K562 (cell line): ENCODE results near the gene ACTR3. TPM values are rescaled to one million over a fixed set of nuclear protein-coding genes. Genes with fewer than 3 reads are reported as not detected.
A peak's percentile ranks its signal among the peaks of the same experiment; 100 is the strongest.

ENCODE experiments used
- ATF3 ChIP-seq, 2 experiments: fragments of 450-650 bp in 1 of 2; sonication (generic) in 1 of 2; formaldehyde crosslinking in 1 of 2; IDR thresholded peaks in 1 of 2; conservative IDR thresholded peaks in 1 of 2; 2 replicates each; pipeline versions ENCODE4 v1.6.1 to v1.8.1; 2016 to 2023; ENCODE audit warnings: mild to moderate bottlenecking in 2 of 2, moderate library complexity in 2 of 2, inconsistent platforms in 1 of 2, missing genetic modification reagents in 1 of 2
- CBX3 ChIP-seq, 2 experiments: IDR thresholded peaks; 1 replicate in 1 of 2; 2 replicates in 1 of 2; pipeline ENCODE4 v1.6.1; 2012; ENCODE audit warnings: inconsistent platforms in 2 of 2, low read length in 2 of 2, borderline replicate concordance in 1 of 2, control low read depth in 1 of 2
- CBX5 ChIP-seq: IDR thresholded peaks from 2 replicates; pipeline ENCODE4 v1.6.1; 2014; ENCODE audit warnings: low read depth, borderline replicate concordance
- ETV1 ChIP-seq: fragments of 450-650 bp; conservative IDR thresholded peaks from 2 replicates; pipeline ENCODE4 v1.6.1; 2016; ENCODE audit warnings: missing genetic modification characterization, control low read depth, low read depth, missing compliant biosample characterization
- FOXM1 ChIP-seq, 2 experiments: fragments of 450-650 bp in 1 of 2; sonication (generic) in 1 of 2; formaldehyde crosslinking in 1 of 2; IDR thresholded peaks; 2 replicates each; pipeline versions ENCODE4 v1.6.1 to v1.9.0; 2017 to 2022; ENCODE audit warnings: low read depth in 2 of 2, mild to moderate bottlenecking in 2 of 2, missing genetic modification reagents in 1 of 2, moderate library complexity in 1 of 2
- GABPB1 ChIP-seq: sonication (generic); formaldehyde crosslinking; IDR thresholded peaks from 2 replicates; pipeline ENCODE4 v1.8.0; 2022; ENCODE audit warnings: mild to moderate bottlenecking, missing genetic modification reagents
- KAT7 ChIP-seq: sonication (generic); formaldehyde crosslinking; IDR thresholded peaks from 2 replicates; pipeline ENCODE4 v1.8.0; 2022; ENCODE audit warnings: missing genetic modification reagents, mild to moderate bottlenecking, borderline replicate concordance
- MAFG ChIP-seq: fragments of 450-650 bp; conservative IDR thresholded peaks from 2 replicates; pipeline ENCODE4 v1.6.1; 2016; ENCODE audit warnings: missing genetic modification characterization, missing compliant biosample characterization
- MECOM ChIP-seq: fragments of 250-450 bp; sonication (Bioruptor Pico); IDR thresholded peaks from 2 replicates; pipeline ENCODE4 v1.8.0; 2022; ENCODE audit warnings: inconsistent platforms
- OTX1 ChIP-seq: fragments of 450-650 bp; formaldehyde crosslinking; IDR thresholded peaks from 2 replicates; pipeline ENCODE4 v1.4.0; 2022; ENCODE audit warnings: mild to moderate bottlenecking
- POLR2H ChIP-seq: IDR thresholded peaks from 2 replicates; pipeline ENCODE4 v1.6.1; 2016; ENCODE audit warnings: missing genetic modification characterization, low read depth, mild to moderate bottlenecking, control low read depth, missing compliant biosample characterization, moderate library complexity
- TARDBP ChIP-seq: fragments of 450-650 bp; IDR thresholded peaks from 2 replicates; pipeline ENCODE4 v1.6.1; 2016
- ZKSCAN3 ChIP-seq: fragments of 250-450 bp; sonication (Bioruptor Pico); IDR thresholded peaks from 2 replicates; pipeline ENCODE4 v1.4.0; 2020
- polyA plus RNA-seq, 8 experiments: library from polyadenylated mRNA; depleted of rRNA in 4 of 8; stranded (reverse) in 5 of 8; unstranded in 3 of 8; fragments of >200 nt; fragmentation: Nextera tagmentation in 2 of 8; fragmentation: Illumina TruSeq in 1 of 8; extraction: Ambion mirVana in 2 of 8; extraction: Trizol in 1 of 8; gene quantifications; 2 replicates each; pipeline versions ENCODE4 v1.2.1 to v1.2.3, GENCODE V29; 2011 to 2014; ENCODE audit warnings: inconsistent platforms in 1 of 8, missing spikeins in 1 of 8
- total RNA-seq, 7 experiments: library from RNA; depleted of rRNA in 6 of 7; stranded (reverse); fragments of >200 nt in 6 of 7; fragmentation: Illumina TruSeq in 2 of 7; extraction: Trizol in 2 of 7; gene quantifications; 2 replicates each; pipeline versions ENCODE4 v1.2.1 to v1.2.3, GENCODE V29; 2011 to 2021; ENCODE audit warnings: low replicate concordance in 1 of 7
- TF ChIP-seq, protein P1 (sequence below), 2 experiments: fragments of 450-650 bp; formaldehyde crosslinking in 1 of 2; IDR thresholded peaks; 2 replicates each; pipeline versions ENCODE4 v1.4.0 to v1.6.1; 2014 to 2020; ENCODE audit warnings: mild to moderate bottlenecking in 2 of 2, borderline replicate concordance in 1 of 2, low read depth in 1 of 2
- TF ChIP-seq, protein P2 (sequence below): fragments of 250-450 bp; sonication (Bioruptor Pico); IDR thresholded peaks from 2 replicates; pipeline ENCODE4 v1.9.0; 2021; ENCODE audit warnings: mild to moderate bottlenecking, inconsistent platforms

Gene ACTR3
- total and polyA plus RNA-seq, 9 of the 15 experiments (the other 6 are each of a cell fraction or from before 2014, with no cell fraction given) = 49.0 to 354 (median 249) TPM

GRCh38 chr2:113889471-113890252 is at the start of gene ACTR3 (continued):
- TF ChIP-seq, protein P1, sequence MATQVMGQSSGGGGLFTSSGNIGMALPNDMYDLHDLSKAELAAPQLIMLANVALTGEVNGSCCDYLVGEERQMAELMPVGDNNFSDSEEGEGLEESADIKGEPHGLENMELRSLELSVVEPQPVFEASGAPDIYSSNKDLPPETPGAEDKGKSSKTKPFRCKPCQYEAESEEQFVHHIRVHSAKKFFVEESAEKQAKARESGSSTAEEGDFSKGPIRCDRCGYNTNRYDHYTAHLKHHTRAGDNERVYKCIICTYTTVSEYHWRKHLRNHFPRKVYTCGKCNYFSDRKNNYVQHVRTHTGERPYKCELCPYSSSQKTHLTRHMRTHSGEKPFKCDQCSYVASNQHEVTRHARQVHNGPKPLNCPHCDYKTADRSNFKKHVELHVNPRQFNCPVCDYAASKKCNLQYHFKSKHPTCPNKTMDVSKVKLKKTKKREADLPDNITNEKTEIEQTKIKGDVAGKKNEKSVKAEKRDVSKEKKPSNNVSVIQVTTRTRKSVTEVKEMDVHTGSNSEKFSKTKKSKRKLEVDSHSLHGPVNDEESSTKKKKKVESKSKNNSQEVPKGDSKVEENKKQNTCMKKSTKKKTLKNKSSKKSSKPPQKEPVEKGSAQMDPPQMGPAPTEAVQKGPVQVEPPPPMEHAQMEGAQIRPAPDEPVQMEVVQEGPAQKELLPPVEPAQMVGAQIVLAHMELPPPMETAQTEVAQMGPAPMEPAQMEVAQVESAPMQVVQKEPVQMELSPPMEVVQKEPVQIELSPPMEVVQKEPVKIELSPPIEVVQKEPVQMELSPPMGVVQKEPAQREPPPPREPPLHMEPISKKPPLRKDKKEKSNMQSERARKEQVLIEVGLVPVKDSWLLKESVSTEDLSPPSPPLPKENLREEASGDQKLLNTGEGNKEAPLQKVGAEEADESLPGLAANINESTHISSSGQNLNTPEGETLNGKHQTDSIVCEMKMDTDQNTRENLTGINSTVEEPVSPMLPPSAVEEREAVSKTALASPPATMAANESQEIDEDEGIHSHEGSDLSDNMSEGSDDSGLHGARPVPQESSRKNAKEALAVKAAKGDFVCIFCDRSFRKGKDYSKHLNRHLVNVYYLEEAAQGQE (IDR thresholded peaks at IDR 0.05; ENCODE audit: borderline replicate concordance) = peak; percentile 18; the same call in 1 of the 2 replicates
- TF ChIP-seq, protein P1 (CRISPR knock-in tag; IDR thresholded peaks at IDR 0.05; ENCODE audit: low read depth) = no peak
- TF ChIP-seq OTX1 (CRISPR knock-in tag) (peak; percentile 60; the same call in 1 of the 2 replicates), TARDBP (peak; percentile 59; the same call in 1 of the 2 replicates), ETV1 (peak; percentile 93), CBX5 (0 out of 2 replicates have a peak, but pooled peaks have one; percentile 14), KAT7 (CRISPR knock-in tag) (no peak; the same call in 1 of the 2 replicates), CBX3 (IDR thresholded peaks at IDR 0.05; ENCODE audit: borderline replicate concordance in 1 of 2, low read length in 2 of 2) (peak in 1 of 2 experiments; percentile 26; a peak in 1 of 3 replicates), GABPB1 (CRISPR knock-in tag) (peak; percentile 69; the same call in 1 of the 2 replicates), MECOM (CRISPR knock-in tag) (no peak), POLR2H (tag) (peak; percentile 97), ZKSCAN3 (CRISPR knock-in tag) (no peak), MAFG (tag) (no peak), ATF3 (IDR thresholded peaks at IDR 0.05) (no peak), ATF3 (CRISPR knock-in tag; conservative IDR thresholded peaks at IDR 0.05) (peak; percentile 81), FOXM1 (IDR thresholded peaks at IDR 0.05; ENCODE audit: low read depth) (peak; percentile 89), FOXM1 (CRISPR knock-in tag; IDR thresholded peaks at IDR 0.05; ENCODE audit: low read depth) (no peak)
- TF ChIP-seq, protein P2, sequence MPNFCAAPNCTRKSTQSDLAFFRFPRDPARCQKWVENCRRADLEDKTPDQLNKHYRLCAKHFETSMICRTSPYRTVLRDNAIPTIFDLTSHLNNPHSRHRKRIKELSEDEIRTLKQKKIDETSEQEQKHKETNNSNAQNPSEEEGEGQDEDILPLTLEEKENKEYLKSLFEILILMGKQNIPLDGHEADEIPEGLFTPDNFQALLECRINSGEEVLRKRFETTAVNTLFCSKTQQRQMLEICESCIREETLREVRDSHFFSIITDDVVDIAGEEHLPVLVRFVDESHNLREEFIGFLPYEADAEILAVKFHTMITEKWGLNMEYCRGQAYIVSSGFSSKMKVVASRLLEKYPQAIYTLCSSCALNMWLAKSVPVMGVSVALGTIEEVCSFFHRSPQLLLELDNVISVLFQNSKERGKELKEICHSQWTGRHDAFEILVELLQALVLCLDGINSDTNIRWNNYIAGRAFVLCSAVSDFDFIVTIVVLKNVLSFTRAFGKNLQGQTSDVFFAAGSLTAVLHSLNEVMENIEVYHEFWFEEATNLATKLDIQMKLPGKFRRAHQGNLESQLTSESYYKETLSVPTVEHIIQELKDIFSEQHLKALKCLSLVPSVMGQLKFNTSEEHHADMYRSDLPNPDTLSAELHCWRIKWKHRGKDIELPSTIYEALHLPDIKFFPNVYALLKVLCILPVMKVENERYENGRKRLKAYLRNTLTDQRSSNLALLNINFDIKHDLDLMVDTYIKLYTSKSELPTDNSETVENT (CRISPR knock-in tag) = peak; percentile 84
